ENCODE measurements around the gene ZNF845. TPM values are rescaled to one million over a fixed set of nuclear protein-coding genes. Genes with fewer than 3 reads are reported as not detected.

Gene ZNF845
- total RNA-seq, 1 experiment from 2014 or later = 8.6 TPM

- intact Hi-C loops (cut with micrococcal nuclease; ENCODE audit: unreplicated experiment) = no loop called here
- ChIA-PET CTCF (no interaction called here), POLR2A (ENCODE audit: low non-redundant PET) (no interaction called here)
- DNase-seq (ENCODE audit: low spot score) = no peak
- TF ChIP-seq CTCF (conservative IDR thresholded peaks at IDR 0.05; ENCODE audit: low read depth, low read length) (no peak), EZH2 (IDR thresholded peaks at IDR 0.05; ENCODE audit: borderline replicate concordance, low read depth, low read length, poor library complexity, severe bottlenecking) (no peak)
- Histone ChIP-seq H3K36me3 (ENCODE audit: insufficient read depth, low read length, poor library complexity, severe bottlenecking) (peaks cover 25% of the 10 kb centered on the region), H3K4me1 (ENCODE audit: insufficient read depth, low read length, poor library complexity, severe bottlenecking) (no peaks in the 10 kb centered on the region), H3K27me3 (replicated peaks; ENCODE audit: insufficient read depth, low read depth, low read length, poor library complexity) (no peaks in the 10 kb centered on the region), H3K9me3 (ENCODE audit: low read depth, low read length, poor library complexity, severe bottlenecking) (peaks cover 7% of the 10 kb centered on the region), H3K4me3 (ENCODE audit: low read depth, low read length, poor library complexity, severe bottlenecking) (no peak overlapping the region), H3K27ac (ENCODE audit: low read depth, low read length, poor library complexity, severe bottlenecking) (no peak overlapping the region)
- BruUV-seq (replicated peaks) = no TSS peak
Observed at GRCh38 chr19:53374288-53374687, 40.7 kb downstream of the ZNF845 start.

GRCh38 chr19:53374743-53375142, 41.2 kb downstream of the ZNF845 start:
- intact Hi-C loops (cut with micrococcal nuclease; ENCODE audit: unreplicated experiment) = no loop called here

GRCh38 chr19:53381376-53381775, 47.8 kb downstream of the ZNF845 start:
- intact Hi-C loops (cut with micrococcal nuclease; ENCODE audit: unreplicated experiment) = no loop called here
- H3K36me3 ChIP-seq (ENCODE audit: insufficient read depth, low read length, poor library complexity, severe bottlenecking) = peaks cover 41% of the 10 kb centered on the region
- H3K27me3 ChIP-seq (replicated peaks; ENCODE audit: insufficient read depth, low read depth, low read length, poor library complexity) = no peaks in the 10 kb centered on the region
- CTCF ChIA-PET = no interaction called here
- peaks cover 62% of the 10 kb centered on the region for H3K9me3 ChIP-seq (ENCODE audit: low read depth, low read length, poor library complexity, severe bottlenecking)
- TF ChIP-seq EZH2 (IDR thresholded peaks at IDR 0.05; ENCODE audit: borderline replicate concordance, low read depth, low read length, poor library complexity, severe bottlenecking) = no peak
- TF ChIP-seq CTCF (conservative IDR thresholded peaks at IDR 0.05; ENCODE audit: low read depth, low read length) = no peak
- no peak overlapping the region for H3K27ac ChIP-seq (ENCODE audit: low read depth, low read length, poor library complexity, severe bottlenecking)
- DNase-seq (ENCODE audit: low spot score) = no peak
- POLR2A ChIA-PET (ENCODE audit: low non-redundant PET) = no interaction called here
- BruUV-seq (replicated peaks) = no TSS peak
- H3K4me1 ChIP-seq (ENCODE audit: insufficient read depth, low read length, poor library complexity, severe bottlenecking) = no peaks in the 10 kb centered on the region
- no peak overlapping the region for H3K4me3 ChIP-seq (ENCODE audit: low read depth, low read length, poor library complexity, severe bottlenecking)

More at GRCh38 chr19:53374743-53375142, 41.2 kb downstream of the ZNF845 start:
- Histone ChIP-seq H3K36me3 (ENCODE audit: insufficient read depth, low read length, poor library complexity, severe bottlenecking) (peaks cover 26% of the 10 kb centered on the region), H3K4me1 (ENCODE audit: insufficient read depth, low read length, poor library complexity, severe bottlenecking) (no peaks in the 10 kb centered on the region), H3K27ac (ENCODE audit: low read depth, low read length, poor library complexity, severe bottlenecking) (no peak overlapping the region), H3K4me3 (ENCODE audit: low read depth, low read length, poor library complexity, severe bottlenecking) (no peak overlapping the region), H3K9me3 (ENCODE audit: low read depth, low read length, poor library complexity, severe bottlenecking) (peaks cover 12% of the 10 kb centered on the region), H3K27me3 (replicated peaks; ENCODE audit: insufficient read depth, low read depth, low read length, poor library complexity) (no peaks in the 10 kb centered on the region)
- ChIA-PET POLR2A (ENCODE audit: low non-redundant PET) (no interaction called here), CTCF (no interaction called here)
- TF ChIP-seq CTCF (conservative IDR thresholded peaks at IDR 0.05; ENCODE audit: low read depth, low read length) = no peak
- DNase-seq (ENCODE audit: low spot score) = no peak
- BruUV-seq (replicated peaks) = no TSS peak

All from A673 (cell line).